Inferior parietal cortex (tissue), 1 donor: ENCODE results near the gene OBSL1.

ENCODE experiments used
- DNase-seq: peaks from one replicate; pipeline ENCODE4 v3.0.0-alpha.2; 2016; ENCODE audit errors: extremely low spot score

The OBSL1 gene

GRCh38 chr2:219531639-219532377, 39.5 kb downstream of the OBSL1 start:
- DNase-seq: no peak

GRCh38 chr2:219530048-219530963, 41.0 kb downstream of the OBSL1 start:
- peak; percentile 92 for DNase-seq

- DNase-seq: no peak
Observed at GRCh38 chr2:219527472-219527871, 43.9 kb downstream of the OBSL1 start.

- no peak for DNase-seq
Observed at GRCh38 chr2:219527076-219527394, 44.3 kb downstream of the OBSL1 start.

- DNase-seq: no peak
Observed at GRCh38 chr2:219526320-219527075, 44.8 kb downstream of the OBSL1 start.

GRCh38 chr2:219525533-219526232, 45.7 kb downstream of the OBSL1 start:
- DNase-seq: no peak

GRCh38 chr2:219524817-219525216, 46.5 kb downstream of the OBSL1 start:
- DNase-seq: no peak

GRCh38 chr2:219523031-219523671, 48.2 kb downstream of the OBSL1 start:
- DNase-seq: no peak

- DNase-seq: no peak
Observed at GRCh38 chr2:219522111-219523030, 49.0 kb downstream of the OBSL1 start.

GRCh38 chr2:219521066-219521880, 50.1 kb downstream of the OBSL1 start:
- no peak for DNase-seq

GRCh38 chr2:219520079-219520478, 51.3 kb downstream of the OBSL1 start:
- no peak for DNase-seq

- no peak for DNase-seq
Observed at GRCh38 chr2:219519526-219519916, 51.8 kb downstream of the OBSL1 start.

GRCh38 chr2:219517954-219518778, 53.2 kb downstream of the OBSL1 start:
- no peak for DNase-seq

- DNase-seq: no peak
Observed at GRCh38 chr2:219516888-219517287, 54.5 kb downstream of the OBSL1 start.

- no peak for DNase-seq
Observed at GRCh38 chr2:219515874-219516629, 55.3 kb downstream of the OBSL1 start.

- no peak for DNase-seq
Observed at GRCh38 chr2:219514836-219515235, 56.5 kb downstream of the OBSL1 start.

GRCh38 chr2:219514196-219514761, 57.1 kb downstream of the OBSL1 start, which contains the start of gene ASIC4:
ASIC4 (plus strand) TSS chr2:219514482; CDS start chr2:219514725, 243 bp downstream.
- peak; percentile 39 for DNase-seq
